Endothelial cell (in vitro differentiated cells): ENCODE measurements around the gene SS18L1. TPM values are rescaled to one million over a fixed set of nuclear protein-coding genes. Genes with fewer than 3 reads are reported as not detected.

Experiments
- DNase-seq: peaks from one replicate; pipeline ENCODE4 v3.0.0; 2021; ENCODE audit warnings: low spot score
- H3K27ac Mint-ChIP-seq: one replicate; pipeline ENCODE4 v1.8.0; 2021; ENCODE audit warnings: mixed read lengths, inconsistent platforms; ENCODE audit not compliant: unreplicated experiment
- H3K27me3 Mint-ChIP-seq: one replicate; pipeline ENCODE4 v1.8.0; 2021; ENCODE audit warnings: mild to moderate bottlenecking, moderate library complexity, mixed read lengths, inconsistent platforms; ENCODE audit not compliant: unreplicated experiment
- H3K36me3 Mint-ChIP-seq: one replicate; pipeline ENCODE4 v1.8.0; 2021; ENCODE audit warnings: mild to moderate bottlenecking, low read depth, mixed read lengths, inconsistent platforms; ENCODE audit not compliant: unreplicated experiment
- H3K4me1 Mint-ChIP-seq: one replicate; pipeline ENCODE4 v1.8.0; 2021; ENCODE audit warnings: mild to moderate bottlenecking, mixed read lengths, inconsistent platforms; ENCODE audit not compliant: unreplicated experiment
- H3K4me3 Mint-ChIP-seq: one replicate; pipeline ENCODE4 v1.8.0; 2021; ENCODE audit warnings: mild to moderate bottlenecking, mixed read lengths, inconsistent platforms; ENCODE audit not compliant: unreplicated experiment
- H3K9me3 Mint-ChIP-seq: one replicate; pipeline ENCODE4 v1.8.0; 2021; ENCODE audit warnings: mixed read lengths, inconsistent platforms; ENCODE audit not compliant: unreplicated experiment
- total RNA-seq: library from RNA; stranded (reverse); fragmentation: NEBNext Ultra II Directional; extraction: Animal tissue kit (Norgen Biotek cat#: 25700); gene quantifications from one replicate; pipeline ENCODE4 v1.2.1, GENCODE V29; 2021; ENCODE audit not compliant: unreplicated experiment
- TF ChIP-seq, protein P1 (sequence below): fragments of 200-600 bp; sonication (generic); IDR thresholded peaks from one replicate; pipeline ENCODE4 v1.5.0; 2021; ENCODE audit warnings: antibody characterized with exemption; ENCODE audit not compliant: unreplicated experiment

SS18L1 gene
- total RNA-seq, 1 donor from 2014 or later, result 17.5 TPM

DNA sequence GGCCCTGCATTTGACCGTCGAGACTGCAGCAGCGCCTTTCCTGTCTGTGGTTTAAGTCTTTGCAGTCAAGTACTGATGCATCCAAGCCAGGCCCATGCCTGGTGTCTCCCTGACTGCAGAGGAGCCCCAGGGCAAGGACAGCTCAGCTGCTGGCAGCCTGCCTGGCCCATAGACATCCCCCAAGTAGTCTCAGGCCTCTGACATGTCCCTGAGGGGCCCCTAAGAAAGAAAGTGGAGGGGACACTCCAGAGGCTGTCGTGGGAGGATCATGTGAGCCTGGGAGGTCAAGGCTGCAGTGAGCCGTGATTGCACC, 58.5 kb downstream of the SS18L1 start:
- TF ChIP-seq, protein P1, sequence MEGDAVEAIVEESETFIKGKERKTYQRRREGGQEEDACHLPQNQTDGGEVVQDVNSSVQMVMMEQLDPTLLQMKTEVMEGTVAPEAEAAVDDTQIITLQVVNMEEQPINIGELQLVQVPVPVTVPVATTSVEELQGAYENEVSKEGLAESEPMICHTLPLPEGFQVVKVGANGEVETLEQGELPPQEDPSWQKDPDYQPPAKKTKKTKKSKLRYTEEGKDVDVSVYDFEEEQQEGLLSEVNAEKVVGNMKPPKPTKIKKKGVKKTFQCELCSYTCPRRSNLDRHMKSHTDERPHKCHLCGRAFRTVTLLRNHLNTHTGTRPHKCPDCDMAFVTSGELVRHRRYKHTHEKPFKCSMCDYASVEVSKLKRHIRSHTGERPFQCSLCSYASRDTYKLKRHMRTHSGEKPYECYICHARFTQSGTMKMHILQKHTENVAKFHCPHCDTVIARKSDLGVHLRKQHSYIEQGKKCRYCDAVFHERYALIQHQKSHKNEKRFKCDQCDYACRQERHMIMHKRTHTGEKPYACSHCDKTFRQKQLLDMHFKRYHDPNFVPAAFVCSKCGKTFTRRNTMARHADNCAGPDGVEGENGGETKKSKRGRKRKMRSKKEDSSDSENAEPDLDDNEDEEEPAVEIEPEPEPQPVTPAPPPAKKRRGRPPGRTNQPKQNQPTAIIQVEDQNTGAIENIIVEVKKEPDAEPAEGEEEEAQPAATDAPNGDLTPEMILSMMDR, result no peak
- no peak for DNase-seq
- H3K4me3 Mint-ChIP-seq, result no peak overlapping the region
- H3K27me3 Mint-ChIP-seq, result peaks cover 8% of the 10 kb centered on the region
- H3K4me1 Mint-ChIP-seq, result peaks cover 14% of the 10 kb centered on the region
- no peaks in the 10 kb centered on the region for H3K9me3 Mint-ChIP-seq
- no peak overlapping the region for H3K27ac Mint-ChIP-seq
- H3K36me3 Mint-ChIP-seq, result peaks cover 23% of the 10 kb centered on the region

DNA sequence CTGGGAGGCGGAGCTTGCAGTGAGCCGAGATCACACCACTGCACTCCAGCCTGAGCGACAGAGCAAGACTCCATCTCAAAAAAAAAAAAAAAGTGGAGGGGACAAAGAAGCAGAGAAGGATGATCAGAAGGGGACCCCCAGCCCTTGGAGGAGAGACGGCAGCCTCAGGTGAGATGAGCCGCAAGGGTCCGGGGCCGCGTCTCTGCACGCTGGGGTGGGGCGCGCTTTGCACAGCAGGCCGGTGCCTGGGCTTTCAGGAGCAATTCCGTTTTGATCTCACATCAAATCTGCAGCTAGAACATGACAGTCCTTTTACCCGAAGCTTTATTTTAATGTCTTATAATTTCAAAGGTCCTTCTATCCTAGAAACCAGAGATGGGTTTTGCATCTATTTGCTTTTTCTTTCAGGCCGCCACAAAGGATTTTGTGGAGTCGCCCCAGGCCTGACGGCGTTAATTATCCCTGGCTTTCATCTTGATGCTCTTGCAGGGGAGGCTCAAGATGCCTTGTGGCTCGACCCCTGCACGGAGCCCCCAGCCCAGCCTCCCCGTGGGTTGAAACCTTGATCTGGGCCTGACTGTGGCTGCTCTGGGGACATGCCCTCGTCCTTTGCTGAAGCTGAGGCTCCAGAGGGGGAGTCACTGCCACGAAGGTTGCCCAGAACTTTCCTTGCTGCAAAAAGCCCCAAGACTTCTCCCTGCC, 59.3 kb downstream of the SS18L1 start:
- H3K27me3 Mint-ChIP-seq, result peaks cover 8% of the 10 kb centered on the region
- peak overlapping the region; percentile 81 for H3K4me3 Mint-ChIP-seq
- peaks cover 23% of the 10 kb centered on the region for H3K36me3 Mint-ChIP-seq
- DNase-seq, result no peak
- H3K27ac Mint-ChIP-seq, result peak overlapping the region; percentile 79
- H3K4me1 Mint-ChIP-seq, result peaks cover 14% of the 10 kb centered on the region
- H3K9me3 Mint-ChIP-seq, result no peaks in the 10 kb centered on the region
- TF ChIP-seq, protein P1, result no peak

DNA sequence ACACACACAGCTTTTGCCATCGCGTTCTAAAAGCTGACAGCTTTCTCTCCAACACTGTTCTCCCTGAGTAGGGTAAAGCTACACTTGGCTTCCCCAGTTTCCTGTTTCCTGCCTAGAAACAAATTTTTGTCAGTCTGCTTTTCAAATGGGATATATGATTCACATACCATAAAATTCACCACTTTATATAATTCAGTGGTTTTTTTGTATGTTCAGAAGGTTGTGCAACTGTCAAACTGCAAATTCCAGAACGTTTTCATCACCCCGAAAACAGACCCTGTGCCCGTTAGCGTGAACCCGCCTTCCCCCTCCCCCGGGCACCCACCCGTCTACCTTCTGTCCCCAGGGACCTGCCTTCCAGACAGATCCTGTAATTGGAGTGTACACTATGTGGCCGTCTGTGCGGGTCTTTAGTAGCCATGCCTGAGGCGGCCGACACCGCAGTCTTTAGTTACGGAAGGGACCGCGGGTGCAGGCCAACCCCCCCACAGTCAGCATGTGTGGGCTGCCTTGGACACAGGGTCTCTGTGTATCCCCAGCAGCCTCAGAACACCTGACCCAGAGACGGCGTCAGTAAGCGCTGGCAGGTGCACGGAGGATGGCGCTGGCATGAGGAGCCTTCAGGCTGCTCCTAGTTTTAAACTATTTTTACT, 59.9 kb downstream of the SS18L1 start:
- TF ChIP-seq, protein P1, result no peak
- no peaks in the 10 kb centered on the region for H3K9me3 Mint-ChIP-seq
- peaks cover 14% of the 10 kb centered on the region for H3K4me1 Mint-ChIP-seq
- peak overlapping the region; percentile 81 for H3K4me3 Mint-ChIP-seq
- peaks cover 8% of the 10 kb centered on the region for H3K27me3 Mint-ChIP-seq
- peaks cover 22% of the 10 kb centered on the region for H3K36me3 Mint-ChIP-seq
- H3K27ac Mint-ChIP-seq, result peak overlapping the region; percentile 79
- DNase-seq, result no peak

DNA sequence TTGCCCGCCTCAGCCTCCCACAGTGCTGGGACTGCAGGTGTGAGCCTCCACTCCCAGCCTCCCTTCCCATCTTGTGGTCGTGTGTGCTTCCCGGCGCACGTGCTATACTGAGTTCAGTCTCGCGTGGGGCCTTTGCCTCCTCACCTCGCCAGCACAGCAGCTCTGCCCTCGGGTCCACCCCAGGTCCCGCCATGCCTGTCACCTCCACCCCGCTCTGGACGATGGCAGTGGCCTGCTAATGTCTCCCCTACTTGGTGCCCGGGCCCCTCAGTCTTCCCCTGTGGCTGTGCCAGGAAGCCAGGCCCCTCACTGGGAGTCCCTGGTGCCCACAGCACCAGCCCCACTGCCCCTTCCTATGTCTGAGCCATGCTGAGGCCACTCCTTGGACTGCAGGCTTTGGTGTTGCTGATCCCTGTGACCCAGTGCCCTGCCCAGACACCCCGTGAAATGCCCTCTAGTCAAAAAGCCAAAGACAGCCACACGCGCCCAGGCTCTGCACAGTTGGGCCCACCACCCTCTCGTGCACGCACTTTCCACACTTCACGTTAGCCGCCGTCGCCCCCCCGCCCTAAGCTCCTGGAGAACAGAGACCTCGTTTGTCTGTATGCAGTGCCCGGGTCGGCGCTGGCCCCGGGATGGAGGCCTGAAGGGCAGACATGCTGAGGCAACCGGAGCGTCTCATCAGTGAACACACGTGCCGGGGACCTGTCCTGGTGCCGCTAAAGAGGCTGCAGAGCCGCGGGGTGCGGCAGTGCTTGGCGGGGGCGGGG, 62.2 kb downstream of the SS18L1 start:
- no peak overlapping the region for H3K27ac Mint-ChIP-seq
- TF ChIP-seq, protein P1, result no peak

More for the DNA sequence above, 62.2 kb downstream of the SS18L1 start:
- Mint-ChIP-seq H3K36me3 (peaks cover 6% of the 10 kb centered on the region), H3K9me3 (no peaks in the 10 kb centered on the region), H3K27me3 (peaks cover 11% of the 10 kb centered on the region), H3K4me1 (peaks cover 14% of the 10 kb centered on the region), H3K4me3 (no peak overlapping the region)
- no peak for DNase-seq
